ENCODE data around the gene RGL2.

RGL2 gene

GRCh38 chr6:33320315-33321181, 21.8 kb upstream of the RGL2 start:
- Mint-ChIP-seq H3K27me3 (no peaks in the 10 kb centered on the region), H3K36me3 (peaks cover 60% of the 10 kb centered on the region), H3K9me3 (no peaks in the 10 kb centered on the region), H3K4me1 (peaks cover 86% of the 10 kb centered on the region), H3K27ac (peak overlapping the region; percentile 97), H3K4me3 (peak overlapping the region; percentile 82)
- ATAC-seq: no peak

GRCh38 chr6:33319939-33320314, 21.2 kb upstream of the RGL2 start:
- Mint-ChIP-seq H3K4me3 (peak overlapping the region; percentile 2), H3K36me3 (peaks cover 60% of the 10 kb centered on the region), H3K27ac (peak overlapping the region; percentile 97), H3K27me3 (no peaks in the 10 kb centered on the region), H3K4me1 (peaks cover 92% of the 10 kb centered on the region), H3K9me3 (no peaks in the 10 kb centered on the region)
- ATAC-seq: no peak

DNA sequence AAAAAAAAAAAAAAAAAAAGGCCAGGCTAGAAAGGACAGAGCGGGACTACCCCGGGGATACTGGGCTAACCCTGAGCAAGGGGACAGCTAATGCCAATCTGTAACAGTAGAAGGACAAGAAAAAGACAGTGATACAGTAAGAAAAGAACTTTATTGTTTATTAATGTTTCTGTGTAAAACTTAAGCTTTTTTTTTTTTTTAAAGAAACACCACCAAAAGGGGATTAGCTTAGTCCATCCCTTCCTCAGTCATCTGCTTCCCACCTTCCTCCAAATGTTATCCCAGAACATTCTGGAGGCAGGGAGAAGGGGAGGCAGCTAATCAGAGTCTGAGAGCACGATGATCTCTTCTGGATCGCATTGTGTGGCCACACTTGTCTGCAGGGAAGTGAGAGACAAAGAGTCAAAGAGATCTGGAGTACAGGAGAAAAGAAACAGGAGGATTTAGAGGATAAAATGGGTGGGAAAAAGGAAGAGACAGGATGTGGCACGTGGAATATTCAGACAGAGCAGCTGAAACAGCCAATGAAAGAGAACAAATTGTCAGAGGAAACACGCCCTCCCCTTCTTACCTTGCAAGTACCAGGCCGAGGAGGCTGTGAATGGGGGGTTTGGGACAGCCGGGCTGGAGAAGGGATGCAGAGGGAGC, 19.8 kb upstream of the RGL2 start:
- Mint-ChIP-seq H3K27me3 (no peaks in the 10 kb centered on the region), H3K4me1 (peaks cover 91% of the 10 kb centered on the region), H3K36me3 (peaks cover 61% of the 10 kb centered on the region)

DNA sequence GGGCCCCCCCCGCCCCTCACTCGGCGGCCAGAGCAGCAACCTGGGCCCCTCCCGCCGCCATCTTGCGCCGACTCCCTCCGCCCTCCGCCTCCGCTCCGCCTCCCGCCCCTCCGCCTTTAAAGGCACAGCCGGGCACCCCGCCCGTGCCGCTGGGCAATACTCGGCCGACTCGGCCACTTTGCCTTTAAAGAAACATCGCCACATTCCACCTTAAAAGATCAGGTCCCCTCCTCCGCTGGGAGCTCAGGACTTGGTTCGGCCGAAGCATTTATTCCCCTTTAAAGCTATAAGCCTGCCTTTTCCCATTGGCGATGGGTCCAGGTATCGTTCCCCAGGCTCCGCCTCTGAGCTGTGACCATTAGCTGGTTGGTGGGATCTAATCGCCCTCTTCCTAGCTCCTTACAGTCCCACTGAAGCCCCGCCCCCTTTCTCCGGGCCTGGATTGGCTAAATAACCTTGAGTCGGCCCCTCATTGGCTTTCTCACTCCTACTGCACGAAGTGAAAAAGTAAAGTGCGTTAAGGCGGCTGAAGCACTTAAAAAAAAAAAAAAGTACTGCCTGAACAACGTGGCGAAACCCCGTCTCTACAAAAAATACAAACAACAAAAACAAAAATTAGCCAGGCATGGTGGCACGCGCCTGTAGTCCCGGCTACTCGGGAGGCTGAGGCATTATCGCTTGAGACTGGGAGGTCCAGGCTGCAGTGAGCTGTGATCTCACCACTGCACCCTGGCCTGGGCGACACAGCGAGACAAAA, 19.1 kb upstream of the RGL2 start, which contains the start of gene ZBTB22:
Gene ZBTB22, minus strand, starts transcription at position 76 of the 757 bp plus-strand sequence. CDS start 828 bp downstream, outside the sequence.
- Mint-ChIP-seq H3K36me3 (peaks cover 66% of the 10 kb centered on the region), H3K27me3 (no peaks in the 10 kb centered on the region), H3K4me1 (peaks cover 85% of the 10 kb centered on the region), H3K9me3 (no peaks in the 10 kb centered on the region), H3K4me3 (peak within 1 kb of the TSS; percentile 99), H3K27ac (peak within 1 kb of the TSS; percentile 97)
- peak; percentile 79 for ATAC-seq

More for the DNA sequence above, 19.8 kb upstream of the RGL2 start:
- Mint-ChIP-seq H3K4me3 (peak overlapping the region; percentile 99), H3K9me3 (no peaks in the 10 kb centered on the region), H3K27ac (peak overlapping the region; percentile 97)
- no peak for ATAC-seq

GRCh38 chr6:33317419-33317668, 18.6 kb upstream of the RGL2 start:
- H3K4me1 Mint-ChIP-seq: peaks cover 84% of the 10 kb centered on the region
- no peak for ATAC-seq
- H3K9me3 Mint-ChIP-seq: no peaks in the 10 kb centered on the region
- H3K27ac Mint-ChIP-seq: peak overlapping the region; percentile 97
- H3K27me3 Mint-ChIP-seq: no peaks in the 10 kb centered on the region
- H3K36me3 Mint-ChIP-seq: peaks cover 67% of the 10 kb centered on the region
- peak overlapping the region; percentile 99 for H3K4me3 Mint-ChIP-seq

GRCh38 chr6:33316603-33317418, 18.1 kb upstream of the RGL2 start:
- H3K36me3 Mint-ChIP-seq: peaks cover 67% of the 10 kb centered on the region
- H3K27me3 Mint-ChIP-seq: no peaks in the 10 kb centered on the region
- ATAC-seq: no peak
- H3K9me3 Mint-ChIP-seq: no peaks in the 10 kb centered on the region
- peak overlapping the region; percentile 97 for H3K27ac Mint-ChIP-seq
- H3K4me3 Mint-ChIP-seq: peak overlapping the region; percentile 99
- H3K4me1 Mint-ChIP-seq: peaks cover 84% of the 10 kb centered on the region

GRCh38 chr6:33315793-33316602, 17.3 kb upstream of the RGL2 start:
- Mint-ChIP-seq H3K27me3 (no peaks in the 10 kb centered on the region), H3K27ac (peak overlapping the region; percentile 97), H3K36me3 (peaks cover 62% of the 10 kb centered on the region), H3K4me1 (peaks cover 83% of the 10 kb centered on the region), H3K4me3 (peak overlapping the region; percentile 68), H3K9me3 (no peaks in the 10 kb centered on the region)
- no peak for ATAC-seq

DNA sequence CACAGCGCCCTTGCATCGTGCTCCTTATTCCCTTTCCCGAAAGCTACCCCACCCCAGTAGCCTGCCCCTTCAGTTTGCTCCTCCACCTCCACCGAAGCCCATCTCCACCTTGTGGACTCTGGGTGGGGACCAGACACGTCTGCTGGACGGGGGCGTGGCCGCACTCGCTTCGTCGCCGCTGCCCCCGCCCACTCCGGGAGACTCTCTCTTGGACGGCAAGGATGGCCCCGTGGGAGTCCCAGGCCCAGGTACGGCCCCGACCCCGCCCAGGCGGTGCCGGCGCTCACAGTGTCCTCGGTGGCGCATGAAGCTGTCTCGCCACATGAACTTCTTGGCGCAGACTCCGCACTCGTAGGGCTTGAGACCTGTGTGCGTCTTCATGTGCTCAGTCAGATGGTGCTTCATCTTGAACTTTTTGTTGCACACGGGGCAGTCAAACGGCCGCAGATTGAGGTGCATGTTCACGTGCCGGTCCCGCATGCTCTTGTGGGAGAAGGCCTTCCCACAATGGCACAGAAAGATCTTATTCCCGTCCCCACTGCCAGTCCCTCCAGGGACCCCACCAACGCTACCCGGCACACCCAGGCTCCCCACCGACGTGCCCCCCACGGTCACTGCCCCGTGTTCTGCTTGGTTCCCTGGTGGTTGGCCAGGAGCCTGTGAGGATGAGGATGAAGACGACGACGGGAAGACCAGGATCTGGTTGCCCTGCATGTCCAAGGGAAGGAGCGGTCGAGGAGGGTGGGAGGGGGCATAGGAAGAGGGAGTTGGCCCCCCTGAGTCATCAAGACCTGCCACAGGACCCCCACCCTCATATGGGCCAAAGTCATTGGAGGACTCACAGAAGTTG, 16.4 kb upstream of the RGL2 start:
- Mint-ChIP-seq H3K36me3 (peaks cover 58% of the 10 kb centered on the region), H3K27ac (peak overlapping the region; percentile 97), H3K9me3 (no peaks in the 10 kb centered on the region), H3K27me3 (no peaks in the 10 kb centered on the region), H3K4me3 (peak overlapping the region; percentile 100), H3K4me1 (peaks cover 83% of the 10 kb centered on the region)
- peak; percentile 0 for ATAC-seq

GRCh38 chr6:33314515-33314942, 15.8 kb upstream of the RGL2 start:
- H3K4me3 Mint-ChIP-seq: peak overlapping the region; percentile 100
- H3K27ac Mint-ChIP-seq: peak overlapping the region; percentile 97
- H3K4me1 Mint-ChIP-seq: peaks cover 79% of the 10 kb centered on the region
- H3K36me3 Mint-ChIP-seq: peaks cover 55% of the 10 kb centered on the region
- H3K9me3 Mint-ChIP-seq: no peaks in the 10 kb centered on the region
- ATAC-seq: peak; percentile 63
- no peaks in the 10 kb centered on the region for H3K27me3 Mint-ChIP-seq

DNA sequence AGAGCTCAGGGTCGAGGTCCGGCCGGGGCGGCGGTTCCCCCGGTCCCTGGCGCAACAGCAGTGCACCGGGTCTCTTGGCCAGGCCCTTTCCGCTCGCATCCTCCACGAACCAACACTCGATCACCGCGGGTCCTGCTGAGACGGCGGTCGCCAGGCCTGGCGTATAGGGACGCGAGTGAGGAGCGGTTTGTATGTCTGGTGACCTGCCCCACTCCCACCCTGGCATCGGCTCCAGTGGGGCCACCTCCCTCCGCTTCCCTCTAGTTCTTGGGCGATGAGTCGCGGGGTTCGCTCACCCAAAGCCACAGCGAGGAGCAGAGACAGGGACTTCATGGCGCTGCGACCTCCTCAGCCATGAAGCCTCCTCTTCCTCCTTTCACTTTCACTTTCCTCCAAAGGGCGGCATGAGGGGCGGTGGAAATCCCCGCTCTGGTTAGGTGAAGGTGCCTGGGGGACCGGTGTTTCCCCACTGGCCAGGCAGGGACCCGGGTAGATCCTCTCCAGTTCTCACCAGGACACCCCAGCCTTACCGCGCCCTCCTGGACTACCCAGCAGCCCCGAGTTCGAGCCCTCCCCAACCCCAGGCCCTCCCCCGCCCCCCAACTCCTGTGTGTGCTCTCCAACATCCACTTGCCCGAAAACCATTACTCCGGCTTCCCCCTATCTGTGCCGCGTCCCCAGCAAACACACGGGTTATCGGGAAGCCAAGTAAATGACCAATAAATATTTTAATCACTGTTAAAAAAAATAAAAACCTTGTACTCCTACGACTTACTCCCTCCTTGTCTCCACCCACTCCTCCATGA, 15.2 kb upstream of the RGL2 start, which contains the start of gene TAPBP:
Gene TAPBP, minus strand, starts transcription at position 370 of the 806 bp plus-strand sequence. Its CDS starts 37 bp downstream, at position 333.
- H3K27me3 Mint-ChIP-seq: no peaks in the 10 kb centered on the region
- peaks cover 75% of the 10 kb centered on the region for H3K4me1 Mint-ChIP-seq
- no peaks in the 10 kb centered on the region for H3K9me3 Mint-ChIP-seq
- ATAC-seq: peak; percentile 75
- H3K36me3 Mint-ChIP-seq: peaks cover 48% of the 10 kb centered on the region
- peak within 1 kb of the TSS; percentile 97 for H3K27ac Mint-ChIP-seq
- H3K4me3 Mint-ChIP-seq: peak within 1 kb of the TSS; percentile 100

DNA sequence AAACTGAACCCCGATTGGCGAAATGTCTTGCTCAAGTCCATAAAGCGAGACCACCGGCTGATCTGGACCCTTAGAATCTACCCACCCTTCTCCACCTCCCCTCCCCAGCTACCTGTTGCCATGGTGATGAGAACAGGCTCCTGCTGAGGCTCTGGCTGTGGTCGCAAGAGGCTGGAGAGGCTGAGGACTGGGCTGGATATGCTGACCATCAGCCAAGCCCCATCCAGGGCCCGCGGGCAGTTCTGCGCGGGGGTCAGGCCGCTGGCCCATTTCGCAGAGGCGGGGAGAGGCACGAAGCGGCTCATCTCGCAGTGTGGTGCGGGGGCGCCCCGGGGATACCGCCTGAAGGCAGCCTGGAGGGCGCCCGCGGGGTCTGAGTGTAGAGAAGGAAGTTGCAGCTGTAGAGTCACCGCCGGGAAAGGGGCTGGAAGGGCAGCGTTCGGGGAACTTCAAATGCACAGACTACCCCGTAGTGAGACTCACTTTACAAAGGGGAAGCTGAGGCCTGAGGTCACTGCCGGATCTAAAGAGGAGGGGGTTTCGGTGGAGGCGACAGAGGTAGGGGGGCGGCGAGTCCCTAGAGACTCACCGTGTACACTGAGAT, 14.5 kb upstream of the RGL2 start:
- ATAC-seq: peak; percentile 35
- H3K36me3 Mint-ChIP-seq: peaks cover 47% of the 10 kb centered on the region
- H3K4me3 Mint-ChIP-seq: peak overlapping the region; percentile 100
- H3K4me1 Mint-ChIP-seq: peaks cover 75% of the 10 kb centered on the region
- H3K27me3 Mint-ChIP-seq: no peaks in the 10 kb centered on the region
- peak overlapping the region; percentile 97 for H3K27ac Mint-ChIP-seq
- no peaks in the 10 kb centered on the region for H3K9me3 Mint-ChIP-seq

DNA sequence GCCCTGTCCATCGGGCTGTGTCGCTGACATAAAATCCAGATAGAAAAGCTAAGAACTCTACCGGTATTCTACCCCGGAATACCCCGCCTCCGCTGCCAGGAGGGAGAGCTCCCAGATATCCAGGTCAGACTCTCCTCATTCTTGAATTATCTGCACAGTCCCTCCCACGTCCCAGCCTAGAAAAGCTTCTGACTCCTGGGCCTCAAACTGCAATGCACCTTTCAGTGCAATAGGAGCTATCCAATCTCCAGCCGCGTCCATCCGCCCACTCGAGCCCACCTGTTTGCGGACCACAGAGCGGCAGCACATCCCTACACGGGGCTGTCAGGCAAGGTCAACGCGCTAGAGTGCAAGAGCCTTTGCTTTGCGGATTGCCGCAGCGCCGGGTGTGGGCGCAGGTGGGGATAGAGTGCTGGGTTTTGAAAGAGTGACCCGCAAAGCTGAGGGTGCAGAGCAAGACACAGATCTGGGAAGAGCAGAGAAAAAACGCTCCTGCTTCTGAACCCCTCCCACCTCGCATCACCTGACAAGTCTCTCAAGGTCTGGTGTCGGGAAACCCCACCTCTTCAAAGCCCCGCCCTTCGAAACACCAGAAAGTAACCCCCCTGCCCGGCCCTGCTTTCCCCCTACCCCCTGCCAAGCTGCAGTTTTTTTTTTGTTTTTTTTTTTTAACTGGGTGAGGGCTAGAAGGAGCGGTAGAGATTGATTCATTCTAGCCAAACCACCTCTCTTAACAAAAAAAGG, 13.8 kb upstream of the RGL2 start:
- Mint-ChIP-seq H3K27me3 (no peaks in the 10 kb centered on the region), H3K27ac (peak overlapping the region; percentile 97), H3K4me1 (peaks cover 71% of the 10 kb centered on the region), H3K9me3 (no peaks in the 10 kb centered on the region), H3K36me3 (peaks cover 43% of the 10 kb centered on the region), H3K4me3 (peak overlapping the region; percentile 100)
- ATAC-seq: peak; percentile 61

All from stimulated activated memory B cell treated with anti-CD40 and anti-IgM and Interleukin-4, amounts not matched to agents 10 μg/mL and 1 μg/mL and 100 μg/mL, for 72 hours (primary cell).